NOMO-1 treated with DMSO at 0.1 percent for 48 hours (cell line): ENCODE data around the gene NEGR1.

Experiments
- DNase-seq: peaks from one replicate; lab custom pipeline; 2025; ENCODE audit not compliant: unreplicated experiment; lab: John Stamatoyannopoulos, UW

The NEGR1 gene

GRCh38 chr1:71510725-71511124, 771.6 kb downstream of the NEGR1 start:
- peak; percentile 17 for DNase-seq

GRCh38 chr1:71509051-71509595, 773.2 kb downstream of the NEGR1 start:
- DNase-seq = no peak

GRCh38 chr1:71502006-71502405, 780.3 kb downstream of the NEGR1 start:
- DNase-seq = peak; percentile 77

- no peak for DNase-seq
These were observed 783.8 kb downstream of the NEGR1 start for GRCh38 chr1:71498542-71498941.

GRCh38 chr1:71494163-71494562, 788.2 kb downstream of the NEGR1 start:
- DNase-seq = no peak

- no peak for DNase-seq
These were observed 789.9 kb downstream of the NEGR1 start for GRCh38 chr1:71492298-71493041.

- no peak for DNase-seq
These were observed 791.9 kb downstream of the NEGR1 start for GRCh38 chr1:71490432-71490831.

GRCh38 chr1:71488555-71489252, 793.6 kb downstream of the NEGR1 start:
- no peak for DNase-seq

GRCh38 chr1:71473331-71473730, 809.0 kb downstream of the NEGR1 start:
- no peak for DNase-seq

GRCh38 chr1:71465093-71465492, 817.2 kb downstream of the NEGR1 start:
- no peak for DNase-seq

- DNase-seq = peak; percentile 14
These were observed 818.3 kb downstream of the NEGR1 start for GRCh38 chr1:71464016-71464415.

- DNase-seq = peak; percentile 56
These were observed 819.2 kb downstream of the NEGR1 start for GRCh38 chr1:71463144-71463543.

- no peak for DNase-seq
These were observed 820.1 kb downstream of the NEGR1 start for GRCh38 chr1:71462247-71462646.

GRCh38 chr1:71461416-71461815, 820.9 kb downstream of the NEGR1 start:
- DNase-seq = no peak

- DNase-seq = peak; percentile 1
These were observed 833.9 kb downstream of the NEGR1 start for GRCh38 chr1:71448444-71448843.

- DNase-seq = no peak
These were observed 843.7 kb downstream of the NEGR1 start for GRCh38 chr1:71438626-71439025.

GRCh38 chr1:71435951-71436350, 846.4 kb downstream of the NEGR1 start:
- DNase-seq = no peak

- DNase-seq = no peak
These were observed 848.1 kb downstream of the NEGR1 start for GRCh38 chr1:71434240-71434639.

GRCh38 chr1:71428029-71428428, 854.3 kb downstream of the NEGR1 start:
- no peak for DNase-seq

GRCh38 chr1:71427066-71427465, 855.3 kb downstream of the NEGR1 start:
- DNase-seq = no peak

- DNase-seq = no peak
These were observed 857.8 kb downstream of the NEGR1 start for GRCh38 chr1:71424536-71424935.

GRCh38 chr1:71422221-71422620, 860.1 kb downstream of the NEGR1 start:
- DNase-seq = no peak
